RWPE2 (cell line): Measurements from ENCODE around the gene HMGA1.
"Not testable (repeated sequence)": the region's sequence is repeated elsewhere in the genome, so short reads cannot be mapped to it uniquely, and the experiment has no call there.

Source experiments
- ATAC-seq: fragments of 200-7000 bp; cut with Tn5 transposase; 3 replicates; pipeline ENCODE4 v1.9.1; 2021; ENCODE audit warnings: low read depth
- DNase-seq: peaks from one replicate; pipeline ENCODE4 v3.0.0-alpha.2; 2020; ENCODE audit warnings: low spot score
- H3K27ac ChIP-seq: fragments of 450-650 bp; 2 replicates; pipeline ENCODE4 v1.5.1; 2017; ENCODE audit warnings: mild to moderate bottlenecking; ENCODE audit not compliant: poor library complexity, severe bottlenecking
- H3K27me3 ChIP-seq: fragments of 250-450 bp; sonication (Bioruptor Pico); 2 replicates; pipeline ENCODE4 v1.5.1; 2021; ENCODE audit warnings: mild to moderate bottlenecking, moderate library complexity; ENCODE audit not compliant: insufficient read depth, poor library complexity, severe bottlenecking
- H3K36me3 ChIP-seq: fragments of 250-450 bp; sonication (Bioruptor Pico); 2 replicates; pipeline ENCODE4 v1.5.1; 2020; ENCODE audit warnings: low read depth, mild to moderate bottlenecking, moderate library complexity
- H3K4me1 ChIP-seq: fragments of 250-450 bp; sonication (Bioruptor Pico); 2 replicates; pipeline ENCODE4 v1.5.1; 2021; ENCODE audit warnings: mild to moderate bottlenecking, moderate library complexity; ENCODE audit not compliant: insufficient read depth, poor library complexity, severe bottlenecking
- H3K4me3 ChIP-seq: fragments of 250-450 bp; sonication (Bioruptor Pico); 2 replicates; pipeline ENCODE4 v1.5.1; 2021; ENCODE audit warnings: mild to moderate bottlenecking, moderate library complexity; ENCODE audit not compliant: severe bottlenecking
- H3K9me3 ChIP-seq: fragments of 250-450 bp; sonication (Bioruptor Pico); 2 replicates; pipeline ENCODE4 v1.5.1; 2021; ENCODE audit warnings: mild to moderate bottlenecking, moderate library complexity; ENCODE audit not compliant: severe bottlenecking
- CTCF ChIP-seq: fragments of 450-650 bp; IDR thresholded peaks from one replicate; pipeline ENCODE4 v1.5.1; 2017; ENCODE audit warnings: mild to moderate bottlenecking, moderate library complexity; ENCODE audit not compliant: poor library complexity, severe bottlenecking

HMGA1 gene

DNA sequence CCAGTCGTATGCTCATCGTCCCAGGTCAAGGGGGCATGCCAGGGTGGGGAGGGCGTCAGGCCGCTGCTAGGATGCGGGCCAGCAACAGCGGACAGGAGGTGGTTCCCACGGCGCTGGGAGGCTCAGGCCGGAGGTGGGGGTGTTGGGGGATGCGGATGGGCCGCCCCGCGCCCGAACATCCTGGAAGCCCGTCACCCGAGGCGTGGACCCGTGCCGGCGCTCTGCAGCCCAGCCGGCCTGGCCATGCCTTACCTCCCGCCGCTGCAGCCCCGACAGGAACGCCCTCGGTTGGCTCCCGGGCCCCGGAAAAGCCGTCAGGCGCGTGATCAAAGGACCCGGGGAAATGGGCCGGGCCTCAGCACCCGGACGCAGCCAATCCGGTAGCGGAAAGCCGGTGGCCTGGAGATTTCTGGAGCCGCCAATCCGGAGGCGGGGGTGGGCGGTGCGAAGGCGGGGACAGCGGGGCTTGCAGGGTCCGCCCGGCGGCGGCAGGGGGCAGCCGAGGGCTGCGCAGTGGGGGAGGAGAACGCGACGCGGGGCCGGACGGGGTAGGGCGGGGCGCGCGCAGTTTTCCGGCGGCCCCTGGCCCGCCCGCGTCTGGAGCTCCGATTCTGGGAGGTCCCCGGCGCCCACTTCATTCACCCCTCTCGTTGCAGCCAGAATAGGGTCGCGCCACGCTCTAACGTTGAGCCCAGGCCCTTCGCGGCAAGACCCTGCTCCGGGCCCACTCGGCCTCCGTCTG lies 12.2 kb downstream of the HMGA1 start, which contains the start of gene SMIM29:
Gene SMIM29 (minus strand): TSS at position 280 of the 742 bp plus-strand sequence. CDS start 1,215 bp downstream, outside the sequence.
- Histone ChIP-seq H3K27me3 (no peaks in the 10 kb centered on the region), H3K4me1 (peaks cover 25% of the 10 kb centered on the region), H3K27ac (peak within 1 kb of the TSS; percentile 95), H3K4me3 (peak within 1 kb of the TSS; percentile 55), H3K9me3 (no peaks in the 10 kb centered on the region), H3K36me3 (peaks cover 19% of the 10 kb centered on the region)
- peak; percentile 98 for TF ChIP-seq CTCF
- DNase-seq = peak; percentile 95
- ATAC-seq = peak; percentile 67

- ATAC-seq (peak; percentile 10), DNase-seq (no peak)
- Histone ChIP-seq H3K4me1 (peaks cover 18% of the 10 kb centered on the region), H3K4me3 (peak overlapping the region; percentile 55), H3K9me3 (no peaks in the 10 kb centered on the region), H3K27ac (peak overlapping the region; percentile 95), H3K27me3 (no peaks in the 10 kb centered on the region), H3K36me3 (peaks cover 12% of the 10 kb centered on the region)
- peak; percentile 0 for TF ChIP-seq CTCF
These were observed 13.0 kb downstream of the HMGA1 start for GRCh38 chr6:34249469-34250261.

DNA sequence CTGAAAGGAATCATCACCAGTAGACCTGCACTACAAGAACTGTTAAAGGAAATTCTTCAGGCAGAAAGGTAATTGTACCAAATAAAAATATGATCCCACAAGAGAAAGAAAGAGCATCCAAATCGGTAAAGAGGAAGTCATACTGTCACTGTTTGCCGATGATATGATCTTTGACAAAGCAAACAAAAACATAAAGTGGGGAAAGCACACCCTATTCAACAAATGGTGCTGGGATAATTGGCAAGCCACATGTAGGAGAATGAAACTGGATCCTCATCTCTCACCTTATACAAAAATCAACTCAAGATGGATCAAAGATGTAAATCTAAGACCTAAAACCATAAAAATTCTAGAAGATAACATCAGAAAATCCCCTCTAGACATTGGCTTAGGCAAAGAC lies 15.7 kb downstream of the HMGA1 start:
- DNase-seq, H3K4me3 ChIP-seq, H3K36me3 ChIP-seq, H3K27me3 ChIP-seq, ATAC-seq, H3K9me3 ChIP-seq, H3K27ac ChIP-seq, H3K4me1 ChIP-seq: not testable (repeated sequence)

GRCh38 chr6:34259529-34260069 lies 22.9 kb downstream of the HMGA1 start:
- H3K27me3 ChIP-seq = no peaks in the 10 kb centered on the region
- no peak for TF ChIP-seq CTCF
- no peak for ATAC-seq
- no peaks in the 10 kb centered on the region for H3K4me1 ChIP-seq
- no peak for DNase-seq
- H3K4me3 ChIP-seq = no peak overlapping the region
- H3K9me3 ChIP-seq = no peaks in the 10 kb centered on the region
- H3K36me3 ChIP-seq = no peaks in the 10 kb centered on the region
- H3K27ac ChIP-seq = no peak overlapping the region

- no peaks in the 10 kb centered on the region for H3K36me3 ChIP-seq
- no peaks in the 10 kb centered on the region for H3K9me3 ChIP-seq
- H3K4me1 ChIP-seq = no peaks in the 10 kb centered on the region
- no peak for ATAC-seq
- no peak for DNase-seq
- H3K27me3 ChIP-seq = no peaks in the 10 kb centered on the region
- H3K4me3 ChIP-seq = no peak overlapping the region
- TF ChIP-seq CTCF = no peak
- no peak overlapping the region for H3K27ac ChIP-seq
These were observed 24.0 kb downstream of the HMGA1 start for GRCh38 chr6:34260576-34261267.

DNA sequence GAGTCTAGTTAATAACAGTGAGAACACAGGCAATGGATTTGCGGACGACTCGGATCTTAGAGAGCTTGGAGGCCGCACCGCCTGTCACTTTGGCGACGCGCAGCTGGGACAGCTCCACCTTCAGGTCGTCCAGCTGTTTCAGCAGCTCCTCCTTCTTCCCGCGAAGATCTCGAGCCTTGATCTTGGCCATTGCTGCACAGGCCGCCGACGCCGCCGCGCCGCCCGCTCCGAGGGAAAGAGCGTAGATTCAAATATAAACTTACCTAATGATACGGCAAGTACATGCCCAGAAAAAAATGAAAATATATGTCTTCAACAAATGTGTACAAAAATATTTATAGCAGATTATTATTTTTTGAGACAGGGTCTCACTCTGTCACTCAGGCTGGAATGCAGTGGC lies 26.8 kb downstream of the HMGA1 start:
- H3K27me3 ChIP-seq, ATAC-seq, H3K9me3 ChIP-seq, DNase-seq, H3K27ac ChIP-seq, H3K36me3 ChIP-seq, H3K4me3 ChIP-seq, H3K4me1 ChIP-seq: not testable (repeated sequence)
